Sigmoid colon (tissue), 7 donors: ENCODE data around the gene CDKAL1. TPM values are rescaled to one million over a fixed set of nuclear protein-coding genes. Genes with fewer than 3 reads are reported as not detected.

Experiments
- DNase-seq: peaks from one replicate; pipeline ENCODE4 v3.0.0-alpha.2; 2019
- H3K27ac ChIP-seq, 4 donors: fragments of 200-600 bp; sonication (generic); one replicate each; pipeline ENCODE4 v1.5.1; 2016 to 2019; ENCODE audit warnings: mild to moderate bottlenecking in 1 of 4
- H3K27me3 ChIP-seq, 3 donors: fragments of 200-600 bp; sonication (generic); one replicate each; pipeline ENCODE4 v1.5.1; 2019; ENCODE audit warnings: mild to moderate bottlenecking in 1 of 3
- H3K36me3 ChIP-seq, 4 donors: fragments of 200-600 bp; sonication (generic); one replicate each; pipeline ENCODE4 v1.5.1; 2016 to 2019
- H3K4me1 ChIP-seq, 4 donors: fragments of 200-600 bp; sonication (generic); one replicate each; pipeline ENCODE4 v1.5.1; 2017 to 2019
- H3K4me3 ChIP-seq, 4 donors: fragments of 200-600 bp; sonication (generic); one replicate each; pipeline ENCODE4 v1.5.1; 2017 to 2019; ENCODE audit warnings: mild to moderate bottlenecking in 2 of 4, moderate library complexity in 1 of 4
- H3K9me3 ChIP-seq, 4 donors: fragments of 200-600 bp in 3 of 4; sonication (generic) in 3 of 4; one replicate each; pipeline versions ENCODE4 v1.5.1 to v1.6.1; 2013 to 2019
- CTCF ChIP-seq, 4 experiments: fragments of 450-650 bp in 3 of 4; fragments of 200-600 bp in 1 of 4; IDR thresholded peaks; one replicate each; pipeline ENCODE4 v1.5.1; 2016 to 2019; ENCODE audit warnings: antibody characterized with exemption in 4 of 4, mild to moderate bottlenecking in 3 of 4, moderate library complexity in 2 of 4
- EP300 ChIP-seq, 4 donors: sonication (generic); formaldehyde crosslinking; IDR thresholded peaks; one replicate each; pipeline ENCODE4 v1.6.1; 2017; ENCODE audit warnings: antibody characterized with exemption in 4 of 4
- POLR2A ChIP-seq, 2 donors: fragments of 450-650 bp; IDR thresholded peaks; one replicate each; pipeline ENCODE4 v1.6.1; 2016; ENCODE audit warnings: antibody characterized with exemption in 2 of 2, mild to moderate bottlenecking in 2 of 2, moderate library complexity in 2 of 2
- POLR2AphosphoS5 ChIP-seq, 4 donors: sonication (generic); formaldehyde crosslinking; IDR thresholded peaks; one replicate each; pipeline ENCODE4 v1.6.1; 2017; ENCODE audit warnings: antibody characterized with exemption in 4 of 4
- WGBS, 2 donors: extraction: QIAGEN DNeasy Blood & Tissue Kit; methylation state at CpG; one replicate each; pipeline ENCODE4 v1.1.7; 2013; 5-methylcytosine and 5-hydroxymethylcytosine counted together
- intact Hi-C: fragments of 100-400 bp; cut with DNase I; formaldehyde crosslinking; loops from one replicate; pipeline ENCODE4 v1.15.1; 2023
- polyA plus RNA-seq, 3 donors: library from polyadenylated mRNA; stranded (reverse); fragments of 200-250 nt; gene quantifications; one replicate each; pipeline ENCODE4 v1.2.3, GENCODE V29; 2013
- total RNA-seq, 4 donors: library from RNA; depleted of rRNA; stranded (reverse); fragments of >200 nt; gene quantifications; one replicate each; pipeline ENCODE4 v1.1.0, GENCODE V29; 2016
- donor health status: healthy with polysubstance abuse.
- donor health status: Bipolar disorder and iron deficiency.
- donor health status: healthy.

The CDKAL1 gene
- total and polyA plus RNA-seq, 7 donors = 2.8 to 14.7 (median 11.4) TPM

GRCh38 chr6:20882014-20882413 lies 347.8 kb downstream of the CDKAL1 start:
- Histone ChIP-seq H3K27me3 (no peaks in the 10 kb centered on the region), H3K9me3 (no peaks in the 10 kb centered on the region), H3K4me1 (no peaks in the 10 kb centered on the region), H3K36me3 (no peaks in the 10 kb centered on the region), H3K27ac (no peak overlapping the region), H3K4me3 (no peak overlapping the region)
- TF ChIP-seq EP300 (IDR thresholded peaks at IDR 0.05) (no peak), CTCF (IDR thresholded peaks at IDR 0.05) (no peak), POLR2AphosphoS5 (IDR thresholded peaks at IDR 0.05) (no peak), POLR2A (IDR thresholded peaks at IDR 0.05) (no peak)
- DNase-seq = no peak
- intact Hi-C loops = no loop called here
- 95 to 97% methylated on average over 5 of the region's 5 CpGs for WGBS, 2 donors

- Histone ChIP-seq H3K9me3 (no peaks in the 10 kb centered on the region), H3K4me1 (no peaks in the 10 kb centered on the region), H3K27me3 (no peaks in the 10 kb centered on the region), H3K27ac (no peak overlapping the region), H3K36me3 (no peaks in the 10 kb centered on the region), H3K4me3 (no peak overlapping the region)
- WGBS, 2 donors = 94 to 98% methylated on average over 2 of the region's 2 CpGs
- intact Hi-C loops = no loop called here
- no peak for TF ChIP-seq POLR2A (IDR thresholded peaks at IDR 0.05)
- no peak for TF ChIP-seq POLR2AphosphoS5 (IDR thresholded peaks at IDR 0.05)
- no peak for TF ChIP-seq CTCF (IDR thresholded peaks at IDR 0.05)
- TF ChIP-seq EP300 (IDR thresholded peaks at IDR 0.05) = no peak
- no peak for DNase-seq
These were observed 350.8 kb downstream of the CDKAL1 start for GRCh38 chr6:20885076-20885475.

- intact Hi-C loops = no loop called here
- 94 to 95% methylated on average over 6 of the region's 6 CpGs for WGBS, 2 donors
- Histone ChIP-seq H3K27me3 (no peaks in the 10 kb centered on the region), H3K36me3 (no peaks in the 10 kb centered on the region), H3K9me3 (no peaks in the 10 kb centered on the region), H3K4me1 (no peaks in the 10 kb centered on the region), H3K27ac (no peak overlapping the region), H3K4me3 (no peak overlapping the region)
- TF ChIP-seq CTCF (IDR thresholded peaks at IDR 0.05) = no peak
- no peak for TF ChIP-seq EP300 (IDR thresholded peaks at IDR 0.05)
- no peak for TF ChIP-seq POLR2AphosphoS5 (IDR thresholded peaks at IDR 0.05)
- TF ChIP-seq POLR2A (IDR thresholded peaks at IDR 0.05) = no peak
- DNase-seq = no peak
These were observed 356.9 kb downstream of the CDKAL1 start for GRCh38 chr6:20891161-20891560.

DNA sequence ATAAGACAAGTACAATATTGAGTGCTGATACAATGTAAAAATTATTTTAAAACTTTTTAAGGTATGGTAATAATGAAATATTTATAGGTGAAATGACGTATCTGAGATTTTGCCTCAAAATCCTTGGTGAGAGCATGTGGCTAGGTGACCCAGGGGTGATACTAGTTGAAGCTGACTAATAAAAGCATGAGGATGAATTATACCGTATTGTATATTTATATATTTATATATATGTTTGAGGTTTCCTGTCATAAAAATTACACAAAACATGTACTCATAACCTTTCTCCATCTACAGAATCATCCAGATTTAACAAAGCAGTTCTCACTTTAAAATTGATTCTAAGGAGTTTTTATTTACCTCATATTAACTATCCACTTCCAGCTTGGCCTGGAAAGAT lies 358.1 kb downstream of the CDKAL1 start:
- Histone ChIP-seq H3K9me3 (no peaks in the 10 kb centered on the region), H3K4me1 (peaks cover 0 to 4% (median 0%) of the 10 kb centered on the region in 4 donors), H3K36me3 (no peaks in the 10 kb centered on the region), H3K4me3 (no peak overlapping the region), H3K27me3 (no peaks in the 10 kb centered on the region), H3K27ac (no peak overlapping the region)
- WGBS, 2 donors = 47 to 67% methylated on average over 2 of the region's 2 CpGs
- intact Hi-C loops = no loop called here
- no peak for TF ChIP-seq POLR2AphosphoS5 (IDR thresholded peaks at IDR 0.05)
- DNase-seq = no peak

DNA sequence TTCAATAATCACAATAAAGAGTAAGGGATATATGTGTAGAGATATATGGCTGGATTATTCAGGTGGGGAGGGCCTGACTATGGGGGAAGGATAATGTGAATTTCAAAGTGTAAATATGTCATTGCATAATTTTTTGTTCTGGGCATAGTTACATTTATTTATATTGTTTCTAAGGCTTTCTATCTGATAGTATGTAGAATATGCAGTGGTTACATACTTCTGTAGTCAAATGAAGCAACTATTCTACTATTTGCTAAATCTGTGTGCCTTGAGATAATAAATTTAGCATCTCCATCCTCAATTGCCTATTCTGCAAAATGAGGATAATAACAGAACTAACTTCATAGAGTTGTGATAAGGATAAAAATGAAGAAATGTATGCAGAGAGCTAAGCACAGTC lies 359.2 kb downstream of the CDKAL1 start:
- Histone ChIP-seq H3K4me3 (no peak overlapping the region), H3K4me1 (peaks cover 0 to 4% (median 0%) of the 10 kb centered on the region in 4 donors), H3K27me3 (no peaks in the 10 kb centered on the region), H3K9me3 (no peaks in the 10 kb centered on the region), H3K36me3 (no peaks in the 10 kb centered on the region), H3K27ac (no peak overlapping the region)
- DNase-seq = no peak
- TF ChIP-seq POLR2AphosphoS5 (IDR thresholded peaks at IDR 0.05) (no peak), POLR2A (IDR thresholded peaks at IDR 0.05) (no peak), EP300 (IDR thresholded peaks at IDR 0.05) (no peak)
- intact Hi-C loops = no loop called here

DNA sequence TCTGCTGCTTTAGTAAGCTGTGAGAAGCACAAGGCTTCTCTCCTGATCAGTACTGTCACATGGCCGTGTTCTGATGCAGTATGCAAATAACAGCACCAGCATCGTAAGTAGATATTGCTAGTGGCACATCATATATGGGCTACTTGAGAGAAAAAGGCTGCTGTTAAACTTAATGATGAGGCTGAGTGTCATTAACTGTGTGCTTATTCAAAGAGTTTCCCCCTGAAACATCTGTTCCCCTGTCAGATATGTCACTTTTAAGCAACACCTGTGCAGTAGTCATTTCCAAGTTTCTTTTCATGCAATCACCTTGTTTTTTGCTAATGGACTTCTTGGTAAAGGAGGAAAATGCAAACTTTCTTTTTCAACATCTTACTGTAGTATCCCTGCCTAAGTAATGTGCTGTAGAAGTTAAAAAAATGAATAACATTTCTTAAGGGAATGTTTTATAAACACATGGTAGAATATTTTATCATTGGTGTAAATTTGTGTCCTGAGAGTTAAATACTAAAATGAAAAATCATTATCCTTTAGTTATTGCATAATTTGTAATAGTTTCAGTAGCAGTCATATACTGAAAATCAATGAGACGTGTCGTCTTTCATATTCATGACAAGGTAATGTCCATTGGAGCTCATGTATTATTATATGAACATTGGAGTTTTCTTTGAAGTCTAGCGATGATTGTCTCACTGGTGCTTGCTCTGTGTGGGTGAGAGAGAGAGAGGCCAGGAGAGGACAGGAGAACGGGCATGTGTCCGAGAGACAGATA lies 366.3 kb downstream of the CDKAL1 start:
- 91 to 95% methylated on average over 7 of the region's 7 CpGs for WGBS, 2 donors
- DNase-seq = no peak
- no peaks in the 10 kb centered on the region for H3K9me3 ChIP-seq
- H3K4me1 ChIP-seq = peaks cover 0 to 4% (median 0%) of the 10 kb centered on the region in 4 donors
- no peak overlapping the region for H3K4me3 ChIP-seq
- no peak overlapping the region for H3K27ac ChIP-seq
- no peak for TF ChIP-seq POLR2AphosphoS5 (IDR thresholded peaks at IDR 0.05)
- TF ChIP-seq CTCF (IDR thresholded peaks at IDR 0.05) = no peak
- TF ChIP-seq POLR2A (IDR thresholded peaks at IDR 0.05) = no peak
- TF ChIP-seq EP300 (IDR thresholded peaks at IDR 0.05) = no peak
- intact Hi-C loops = no loop called here
- no peaks in the 10 kb centered on the region for H3K27me3 ChIP-seq
- H3K36me3 ChIP-seq = no peaks in the 10 kb centered on the region
